Heart left ventricle (tissue), 16 donors: Measurements from ENCODE around the gene OXCT1. TPM values are rescaled to one million over a fixed set of nuclear protein-coding genes. Genes with fewer than 3 reads are reported as not detected.

Experiments used
- ATAC-seq, 4 donors: fragments of 200-7000 bp; cut with Tn5 transposase; one replicate each; pipeline ENCODE4 v1.9.1; 2020 to 2022; ENCODE audit warnings: moderate library complexity in 4 of 4, mild to moderate bottlenecking in 3 of 4, moderate number of reproducible peaks in 1 of 4
- DNase-seq, 5 donors: peaks; one replicate each; pipeline ENCODE4 v3.0.0-alpha.2; 2020
- H3K27ac ChIP-seq, 12 donors: fragments of 200-600 bp; sonication (generic) in 4 of 12; one replicate each; pipeline versions ENCODE4 v1.5.0 to v1.8.0; 2016 to 2022; ENCODE audit warnings: mild to moderate bottlenecking in 2 of 12
- H3K27me3 ChIP-seq, 9 donors: fragments of 200-600 bp; sonication (generic) in 2 of 9; one replicate each; pipeline versions ENCODE4 v1.5.1 to v1.8.0; 2016 to 2022; ENCODE audit warnings: mild to moderate bottlenecking in 3 of 9
- H3K36me3 ChIP-seq, 9 donors: fragments of 200-600 bp; sonication (generic) in 2 of 9; one replicate each; pipeline versions ENCODE4 v1.5.0 to v1.8.0; 2018 to 2022; ENCODE audit warnings: mild to moderate bottlenecking in 2 of 9
- H3K4me1 ChIP-seq, 12 donors: fragments of 200-600 bp; sonication (generic) in 4 of 12; one replicate each; pipeline versions ENCODE4 v1.5.0 to v1.8.0; 2016 to 2022; ENCODE audit warnings: mild to moderate bottlenecking in 3 of 12
- H3K4me3 ChIP-seq, 12 donors: fragments of 200-600 bp; sonication (generic) in 4 of 12; one replicate each; pipeline versions ENCODE4 v1.5.0 to v1.8.0; 2017 to 2022; ENCODE audit warnings: mild to moderate bottlenecking in 9 of 12, moderate library complexity in 4 of 12
- H3K9me3 ChIP-seq, 12 donors: fragments of 200-600 bp; sonication (generic) in 4 of 12; one replicate each; pipeline versions ENCODE4 v1.5.0 to v1.8.0; 2016 to 2022; ENCODE audit warnings: mild to moderate bottlenecking in 1 of 12
- CTCF ChIP-seq, 12 donors: fragments of 200-600 bp; sonication (generic) in 4 of 12; IDR thresholded peaks; one replicate each; pipeline versions ENCODE4 v1.5.0 to v1.8.0; 2018 to 2022; ENCODE audit warnings: antibody characterized with exemption in 12 of 12, mild to moderate bottlenecking in 5 of 12
- POLR2A ChIP-seq, 2 donors: fragments of 450-650 bp; IDR thresholded peaks; one replicate each; pipeline ENCODE4 v1.6.1; 2017; ENCODE audit warnings: antibody characterized with exemption in 2 of 2, mild to moderate bottlenecking in 2 of 2, moderate library complexity in 2 of 2
- WGBS, 4 donors: extraction: QIAGEN DNeasy Blood & Tissue Kit in 2 of 4; methylation state at CpG; one replicate each; pipeline versions ENCODE4 v1.1.5 to v1.1.7; 2013 to 2018; 5-methylcytosine and 5-hydroxymethylcytosine counted together
- intact Hi-C, 10 donors: fragments of 100-400 bp; cut with DNase I; formaldehyde crosslinking; loops; one replicate each; pipeline versions ENCODE4 v1.11.1 to v1.14.2; 2022
- polyA plus RNA-seq, 2 donors: library from polyadenylated mRNA; stranded (reverse); fragments of 200-250 nt; gene quantifications; one replicate each; pipeline ENCODE4 v1.2.3, GENCODE V29; 2013
- total RNA-seq, 9 donors: library from RNA; depleted of rRNA in 2 of 9; stranded (reverse); fragments of >200 nt in 2 of 9; fragmentation: NEBNext Ultra II Directional in 3 of 9; extraction: Animal tissue kit (Norgen Biotek cat#: 25700) in 3 of 9; gene quantifications; one replicate each; pipeline versions ENCODE4 v1.1.0 to v1.2.4, GENCODE V29; 2016 to 2023
- donor health status: ischemic (EF 13 %, LVEDD 7.1; RV severe dilation, severe dysfunction).
- donor health status: healthy with polysubstance abuse.
- donor health status: DM: no; HTN: yes; CAD: no.
- donor health status: DM: no; HTN: no; CAD: no.
- donor health status: ischemic (EF 25% LVEDD 6.9; RV normal size, moderate dysfunction).
- donor health status: ischemic (EF 25% LVEDD 5.7; RV mildly dilated, moderate dysfunction).
- donor health status: healthy.
- donor health status: DM: yes; HTN: yes; CAD: no.
- donor health status: ischemic (EF 35%, LVEDD 5.7; RV mildly dilated, moderate dysfunction).
- donor health status: nonischemic (EF 11% LVEDD 7.7; RV severe dilation, severe dysfunction).
- donor health status: DM: yes; HTN: yes; CAD: no.
- donor health status: PGD.
- donor health status: ischemic (EF 29% LVEDD 5.4; RV normal size, mild dysfunction).
- donor health status: nonischemic (EF 23%, LVEDD 6.1; RV moderate dilation, normal function).

Gene OXCT1
- total and polyA plus RNA-seq, 11 donors = 50.7 to 363 (median 188) TPM

- DNase-seq (no peak), ATAC-seq (no peak)
- Histone ChIP-seq H3K36me3 (peaks cover 0 to 24% (median 3%) of the 10 kb centered on the region in 9 donors), H3K4me1 (peaks cover 0 to 26% (median 7%) of the 10 kb centered on the region in 12 donors), H3K9me3 (no peaks in the 10 kb centered on the region), H3K27me3 (no peaks in the 10 kb centered on the region), H3K27ac (no peak overlapping the region), H3K4me3 (no peak overlapping the region)
- intact Hi-C loops = no loop called here
- TF ChIP-seq POLR2A (IDR thresholded peaks at IDR 0.05) (no peak), CTCF (IDR thresholded peaks at IDR 0.05) (no peak)
Observed at GRCh38 chr5:41764650-41765049, 105.6 kb downstream of the OXCT1 start.

GRCh38 chr5:41763574-41763973, 106.7 kb downstream of the OXCT1 start:
- Histone ChIP-seq H3K36me3 (peaks cover 0 to 34% (median 4%) of the 10 kb centered on the region in 9 donors), H3K4me1 (peaks cover 0 to 26% (median 7%) of the 10 kb centered on the region in 12 donors), H3K27ac (no peak overlapping the region), H3K27me3 (no peaks in the 10 kb centered on the region), H3K9me3 (no peaks in the 10 kb centered on the region), H3K4me3 (no peak overlapping the region)
- WGBS, 4 donors = 56 to 61% (median 57%) methylated on average over 2 of the region's 2 CpGs
- ATAC-seq (peak in 2 of 4 donors; percentile 32 to 34), DNase-seq (no peak)
- intact Hi-C loops = no loop called here
- TF ChIP-seq CTCF (IDR thresholded peaks at IDR 0.05) (no peak), POLR2A (IDR thresholded peaks at IDR 0.05) (no peak)

GRCh38 chr5:41763081-41763480, 107.1 kb downstream of the OXCT1 start:
- Histone ChIP-seq H3K9me3 (no peaks in the 10 kb centered on the region), H3K27ac (no peak overlapping the region), H3K4me3 (no peak overlapping the region), H3K27me3 (no peaks in the 10 kb centered on the region), H3K36me3 (peaks cover 0 to 37% (median 4%) of the 10 kb centered on the region in 9 donors), H3K4me1 (peaks cover 0 to 26% (median 7%) of the 10 kb centered on the region in 12 donors)
- DNase-seq = no peak
- TF ChIP-seq POLR2A (IDR thresholded peaks at IDR 0.05) (no peak), CTCF (IDR thresholded peaks at IDR 0.05) (no peak)
- intact Hi-C loops = no loop called here
- peak in 2 of 4 donors; percentile 51 to 80 for ATAC-seq
- WGBS, 4 donors = 57 to 71% (median 67%) methylated on average over 3 of the region's 3 CpGs

- 63 to 83% (median 70%) methylated on average over 1 of the region's 1 CpG for WGBS, 4 donors
- peak in 1 of 4 donors; percentile 31 for ATAC-seq
- DNase-seq = no peak
- Histone ChIP-seq H3K4me1 (peaks cover 0 to 26% (median 7%) of the 10 kb centered on the region in 12 donors), H3K27ac (no peak overlapping the region), H3K36me3 (peaks cover 0 to 38% (median 4%) of the 10 kb centered on the region in 9 donors), H3K9me3 (no peaks in the 10 kb centered on the region), H3K4me3 (no peak overlapping the region), H3K27me3 (no peaks in the 10 kb centered on the region)
- TF ChIP-seq CTCF (IDR thresholded peaks at IDR 0.05) (no peak), POLR2A (IDR thresholded peaks at IDR 0.05) (no peak)
- intact Hi-C loops = no loop called here
Observed at GRCh38 chr5:41762426-41762825, 107.8 kb downstream of the OXCT1 start.
